K562 (cell line): ENCODE measurements around the gene TARS1. TPM values are rescaled to one million over a fixed set of nuclear protein-coding genes. Genes with fewer than 3 reads are reported as not detected.
A peak's percentile ranks its signal among the peaks of the same experiment; 100 is the strongest.

Experiments used
- AFF1 ChIP-seq, 2 experiments: fragments of 450-650 bp; IDR thresholded peaks; 2 replicates each; pipeline ENCODE4 v1.6.1; 2018; ENCODE audit warnings: mild to moderate bottlenecking in 2 of 2, low read depth in 1 of 2; ENCODE audit not compliant: partially characterized antibody in 2 of 2
- LARP7 ChIP-seq: fragments of 450-650 bp; IDR thresholded peaks from 2 replicates; pipeline ENCODE4 v1.6.1; 2016
- NRF1 ChIP-seq, 2 experiments: fragments of 450-650 bp; IDR thresholded peaks in 1 of 2; conservative IDR thresholded peaks in 1 of 2; 2 replicates each; pipeline ENCODE4 v1.6.1; 2014; ENCODE audit warnings: mild to moderate bottlenecking in 2 of 2
- PHF21A ChIP-seq: fragments of 450-650 bp; IDR thresholded peaks from 2 replicates; pipeline ENCODE4 v1.6.1; 2017; ENCODE audit warnings: low read depth, borderline replicate concordance
- SP1 ChIP-seq: sonication (generic); formaldehyde crosslinking; IDR thresholded peaks from 2 replicates; pipeline ENCODE4 v1.8.1; 2022; ENCODE audit warnings: mild to moderate bottlenecking, missing genetic modification reagents
- ZNF133 ChIP-seq: fragments of 250-450 bp; sonication (Bioruptor Pico); IDR thresholded peaks from 2 replicates; pipeline ENCODE4 v1.4.0; 2020; ENCODE audit warnings: mild to moderate bottlenecking
- ZNF175 ChIP-seq: fragments of 200-800 bp; sonication (Bioruptor generic); IDR thresholded peaks from 2 replicates; pipeline ENCODE4 v1.6.1; 2016; ENCODE audit warnings: low read depth, mild to moderate bottlenecking, missing genetic modification characterization, missing compliant biosample characterization
- ZNF668 ChIP-seq: fragments of 250-450 bp; sonication (Bioruptor Pico); IDR thresholded peaks from 2 replicates; pipeline ENCODE4 v1.8.0; 2022; ENCODE audit warnings: mild to moderate bottlenecking, inconsistent platforms
- polyA plus RNA-seq, 8 experiments: library from polyadenylated mRNA; depleted of rRNA in 4 of 8; stranded (reverse) in 5 of 8; unstranded in 3 of 8; fragments of >200 nt; fragmentation: Nextera tagmentation in 2 of 8; fragmentation: Illumina TruSeq in 1 of 8; extraction: Ambion mirVana in 2 of 8; extraction: Trizol in 1 of 8; gene quantifications; 2 replicates each; pipeline versions ENCODE4 v1.2.1 to v1.2.3, GENCODE V29; 2011 to 2014; ENCODE audit warnings: inconsistent platforms in 1 of 8, missing spikeins in 1 of 8
- total RNA-seq, 7 experiments: library from RNA; depleted of rRNA in 6 of 7; stranded (reverse); fragments of >200 nt in 6 of 7; fragmentation: Illumina TruSeq in 2 of 7; extraction: Trizol in 2 of 7; gene quantifications; 2 replicates each; pipeline versions ENCODE4 v1.2.1 to v1.2.3, GENCODE V29; 2011 to 2021; ENCODE audit warnings: low replicate concordance in 1 of 7
- TF ChIP-seq, protein P1 (sequence below): sonication (generic); formaldehyde crosslinking; IDR thresholded peaks from 2 replicates; pipeline ENCODE4 v1.8.0; 2022; ENCODE audit warnings: mild to moderate bottlenecking, missing genetic modification reagents
- TF ChIP-seq, protein P2 (sequence below): fragments of 200-600 bp; sonication (generic); IDR thresholded peaks from one replicate; pipeline ENCODE4 v1.6.1; 2012; ENCODE audit warnings: mild to moderate bottlenecking, low read depth, low read length, inconsistent platforms

The TARS1 gene
- total and polyA plus RNA-seq, 9 of the 15 experiments (the other 6 are each of a cell fraction or from before 2014, with no cell fraction given): 263 to 518 (median 439) TPM

DNA sequence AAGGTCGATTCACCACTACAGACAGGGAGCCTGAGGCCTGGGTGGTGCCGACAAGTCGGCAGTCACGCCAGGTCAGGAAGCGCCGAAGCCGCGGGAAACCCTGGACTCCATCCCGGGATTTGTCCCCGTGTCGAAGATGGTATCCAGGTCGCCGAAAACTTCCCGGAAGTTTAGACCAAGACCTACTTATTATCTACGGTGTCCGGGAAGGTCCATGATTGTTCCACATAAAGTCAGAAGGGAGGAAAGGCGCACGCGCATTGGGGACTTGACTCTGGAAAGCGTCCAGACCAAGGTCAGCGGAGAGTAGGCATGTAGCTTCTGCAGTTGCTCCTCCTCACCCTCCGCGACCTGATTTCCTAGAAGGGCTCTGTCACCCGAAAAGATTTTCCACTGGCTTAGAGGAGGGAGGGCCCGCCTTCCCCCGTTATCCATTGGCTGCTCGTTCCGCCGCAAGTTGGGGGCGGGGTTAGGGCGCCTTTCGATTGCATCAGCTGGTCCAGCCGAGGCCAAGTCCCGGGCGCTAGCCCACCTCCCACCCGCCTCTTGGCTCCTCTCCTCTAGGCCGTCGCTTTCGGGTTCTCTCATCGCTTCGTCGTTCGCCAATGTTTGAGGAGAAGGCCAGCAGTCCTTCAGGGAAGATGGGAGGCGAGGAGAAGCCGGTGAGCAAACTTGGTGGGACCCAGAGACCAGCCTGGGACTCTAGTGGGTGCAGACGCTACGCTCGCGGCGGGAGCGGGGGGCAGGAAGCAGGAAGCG lies at the start of gene TARS1 (continued):
- peak in 1 of 2 experiments; percentile 85 for TF ChIP-seq AFF1 (IDR thresholded peaks at IDR 0.05; ENCODE audit: low read depth in 1 of 2, partially characterized antibody in 2 of 2)
- TF ChIP-seq NRF1 (conservative IDR thresholded peaks at IDR 0.05 in 1 of 2, IDR thresholded peaks at IDR 0.05 in 1 of 2): peak; percentile 96 to 97
- TF ChIP-seq ZNF133 (CRISPR knock-in tag): no peak
- no peak for TF ChIP-seq ZNF175 (CRISPR knock-in tag)
- 0 out of 2 replicates have a peak, but pooled peaks have one; percentile 14 for TF ChIP-seq PHF21A
- TF ChIP-seq, protein P1, sequence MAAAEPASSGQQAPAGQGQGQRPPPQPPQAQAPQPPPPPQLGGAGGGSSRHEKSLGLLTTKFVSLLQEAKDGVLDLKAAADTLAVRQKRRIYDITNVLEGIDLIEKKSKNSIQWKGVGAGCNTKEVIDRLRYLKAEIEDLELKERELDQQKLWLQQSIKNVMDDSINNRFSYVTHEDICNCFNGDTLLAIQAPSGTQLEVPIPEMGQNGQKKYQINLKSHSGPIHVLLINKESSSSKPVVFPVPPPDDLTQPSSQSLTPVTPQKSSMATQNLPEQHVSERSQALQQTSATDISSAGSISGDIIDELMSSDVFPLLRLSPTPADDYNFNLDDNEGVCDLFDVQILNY (CRISPR knock-in tag): peak; percentile 85; the same call in 1 of the 2 replicates
- peak; percentile 82; the same call in 1 of the 2 replicates for TF ChIP-seq LARP7
- peak; percentile 89 for TF ChIP-seq SP1
- 0 out of 2 replicates have a peak, but pooled peaks have one; percentile 20 for TF ChIP-seq ZNF668 (CRISPR knock-in tag)
- TF ChIP-seq, protein P2, sequence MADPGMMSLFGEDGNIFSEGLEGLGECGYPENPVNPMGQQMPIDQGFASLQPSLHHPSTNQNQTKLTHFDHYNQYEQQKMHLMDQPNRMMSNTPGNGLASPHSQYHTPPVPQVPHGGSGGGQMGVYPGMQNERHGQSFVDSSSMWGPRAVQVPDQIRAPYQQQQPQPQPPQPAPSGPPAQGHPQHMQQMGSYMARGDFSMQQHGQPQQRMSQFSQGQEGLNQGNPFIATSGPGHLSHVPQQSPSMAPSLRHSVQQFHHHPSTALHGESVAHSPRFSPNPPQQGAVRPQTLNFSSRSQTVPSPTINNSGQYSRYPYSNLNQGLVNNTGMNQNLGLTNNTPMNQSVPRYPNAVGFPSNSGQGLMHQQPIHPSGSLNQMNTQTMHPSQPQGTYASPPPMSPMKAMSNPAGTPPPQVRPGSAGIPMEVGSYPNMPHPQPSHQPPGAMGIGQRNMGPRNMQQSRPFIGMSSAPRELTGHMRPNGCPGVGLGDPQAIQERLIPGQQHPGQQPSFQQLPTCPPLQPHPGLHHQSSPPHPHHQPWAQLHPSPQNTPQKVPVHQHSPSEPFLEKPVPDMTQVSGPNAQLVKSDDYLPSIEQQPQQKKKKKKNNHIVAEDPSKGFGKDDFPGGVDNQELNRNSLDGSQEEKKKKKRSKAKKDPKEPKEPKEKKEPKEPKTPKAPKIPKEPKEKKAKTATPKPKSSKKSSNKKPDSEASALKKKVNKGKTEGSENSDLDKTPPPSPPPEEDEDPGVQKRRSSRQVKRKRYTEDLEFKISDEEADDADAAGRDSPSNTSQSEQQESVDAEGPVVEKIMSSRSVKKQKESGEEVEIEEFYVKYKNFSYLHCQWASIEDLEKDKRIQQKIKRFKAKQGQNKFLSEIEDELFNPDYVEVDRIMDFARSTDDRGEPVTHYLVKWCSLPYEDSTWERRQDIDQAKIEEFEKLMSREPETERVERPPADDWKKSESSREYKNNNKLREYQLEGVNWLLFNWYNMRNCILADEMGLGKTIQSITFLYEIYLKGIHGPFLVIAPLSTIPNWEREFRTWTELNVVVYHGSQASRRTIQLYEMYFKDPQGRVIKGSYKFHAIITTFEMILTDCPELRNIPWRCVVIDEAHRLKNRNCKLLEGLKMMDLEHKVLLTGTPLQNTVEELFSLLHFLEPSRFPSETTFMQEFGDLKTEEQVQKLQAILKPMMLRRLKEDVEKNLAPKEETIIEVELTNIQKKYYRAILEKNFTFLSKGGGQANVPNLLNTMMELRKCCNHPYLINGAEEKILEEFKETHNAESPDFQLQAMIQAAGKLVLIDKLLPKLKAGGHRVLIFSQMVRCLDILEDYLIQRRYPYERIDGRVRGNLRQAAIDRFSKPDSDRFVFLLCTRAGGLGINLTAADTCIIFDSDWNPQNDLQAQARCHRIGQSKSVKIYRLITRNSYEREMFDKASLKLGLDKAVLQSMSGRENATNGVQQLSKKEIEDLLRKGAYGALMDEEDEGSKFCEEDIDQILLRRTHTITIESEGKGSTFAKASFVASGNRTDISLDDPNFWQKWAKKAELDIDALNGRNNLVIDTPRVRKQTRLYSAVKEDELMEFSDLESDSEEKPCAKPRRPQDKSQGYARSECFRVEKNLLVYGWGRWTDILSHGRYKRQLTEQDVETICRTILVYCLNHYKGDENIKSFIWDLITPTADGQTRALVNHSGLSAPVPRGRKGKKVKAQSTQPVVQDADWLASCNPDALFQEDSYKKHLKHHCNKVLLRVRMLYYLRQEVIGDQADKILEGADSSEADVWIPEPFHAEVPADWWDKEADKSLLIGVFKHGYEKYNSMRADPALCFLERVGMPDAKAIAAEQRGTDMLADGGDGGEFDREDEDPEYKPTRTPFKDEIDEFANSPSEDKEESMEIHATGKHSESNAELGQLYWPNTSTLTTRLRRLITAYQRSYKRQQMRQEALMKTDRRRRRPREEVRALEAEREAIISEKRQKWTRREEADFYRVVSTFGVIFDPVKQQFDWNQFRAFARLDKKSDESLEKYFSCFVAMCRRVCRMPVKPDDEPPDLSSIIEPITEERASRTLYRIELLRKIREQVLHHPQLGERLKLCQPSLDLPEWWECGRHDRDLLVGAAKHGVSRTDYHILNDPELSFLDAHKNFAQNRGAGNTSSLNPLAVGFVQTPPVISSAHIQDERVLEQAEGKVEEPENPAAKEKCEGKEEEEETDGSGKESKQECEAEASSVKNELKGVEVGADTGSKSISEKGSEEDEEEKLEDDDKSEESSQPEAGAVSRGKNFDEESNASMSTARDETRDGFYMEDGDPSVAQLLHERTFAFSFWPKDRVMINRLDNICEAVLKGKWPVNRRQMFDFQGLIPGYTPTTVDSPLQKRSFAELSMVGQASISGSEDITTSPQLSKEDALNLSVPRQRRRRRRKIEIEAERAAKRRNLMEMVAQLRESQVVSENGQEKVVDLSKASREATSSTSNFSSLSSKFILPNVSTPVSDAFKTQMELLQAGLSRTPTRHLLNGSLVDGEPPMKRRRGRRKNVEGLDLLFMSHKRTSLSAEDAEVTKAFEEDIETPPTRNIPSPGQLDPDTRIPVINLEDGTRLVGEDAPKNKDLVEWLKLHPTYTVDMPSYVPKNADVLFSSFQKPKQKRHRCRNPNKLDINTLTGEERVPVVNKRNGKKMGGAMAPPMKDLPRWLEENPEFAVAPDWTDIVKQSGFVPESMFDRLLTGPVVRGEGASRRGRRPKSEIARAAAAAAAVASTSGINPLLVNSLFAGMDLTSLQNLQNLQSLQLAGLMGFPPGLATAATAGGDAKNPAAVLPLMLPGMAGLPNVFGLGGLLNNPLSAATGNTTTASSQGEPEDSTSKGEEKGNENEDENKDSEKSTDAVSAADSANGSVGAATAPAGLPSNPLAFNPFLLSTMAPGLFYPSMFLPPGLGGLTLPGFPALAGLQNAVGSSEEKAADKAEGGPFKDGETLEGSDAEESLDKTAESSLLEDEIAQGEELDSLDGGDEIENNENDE: no peak
